Left ventricle myocardium inferior (tissue), 1 donor: ENCODE results near the gene TMX2. TPM values are rescaled to one million over a fixed set of nuclear protein-coding genes. Genes with fewer than 3 reads are reported as not detected.

Experiments
- DNase-seq: peaks from one replicate; pipeline ENCODE4 v3.0.0-alpha.2; 2020
- H3K27ac ChIP-seq: fragments of 200-600 bp; replicated peaks from 2 replicates; pipeline ENCODE4 v1.8.0; 2021
- H3K27me3 ChIP-seq: fragments of 200-600 bp; 2 replicates; pipeline ENCODE4 v1.8.0; 2021; ENCODE audit warnings: low read depth
- H3K36me3 ChIP-seq: fragments of 200-600 bp; 2 replicates; pipeline ENCODE4 v1.8.0; 2021
- H3K4me1 ChIP-seq: fragments of 200-600 bp; 2 replicates; pipeline ENCODE4 v1.8.0; 2021
- H3K4me3 ChIP-seq: fragments of 200-600 bp; 2 replicates; pipeline ENCODE4 v1.8.0; 2021; ENCODE audit warnings: mild to moderate bottlenecking, moderate library complexity
- H3K9me3 ChIP-seq: fragments of 200-600 bp; replicated peaks from 2 replicates; pipeline ENCODE4 v1.8.0; 2021
- CTCF ChIP-seq: fragments of 200-600 bp; IDR thresholded peaks from 2 replicates; pipeline ENCODE4 v1.8.0; 2021; ENCODE audit warnings: antibody characterized with exemption, mild to moderate bottlenecking, borderline replicate concordance
- intact Hi-C: fragments of 100-400 bp; cut with micrococcal nuclease; formaldehyde crosslinking; loops from one replicate; pipeline ENCODE4 v1.11.0; 2022
- long read RNA-seq: library from polyadenylated mRNA; unstranded; transcript quantifications from one replicate; pipeline ENCODE4 v2.0.0, GENCODE V29; 2021
- total RNA-seq: library from RNA; stranded (reverse); fragmentation: NEBNext Ultra II Directional; extraction: Animal tissue kit (Norgen Biotek cat#: 25700); gene quantifications from one replicate; pipeline ENCODE4 v1.2.1, GENCODE V29; 2021
- donor health status: DM: no; HTN: yes; CAD: no; lungs with severe emphysema.

TMX2 gene
- total RNA-seq: 64.3 TPM
- long read RNA-seq, transcript TMX2-201 (8 exons, 1,631 nt): major isoform, 66 of 83 reads
- long read RNA-seq, partial matches to known transcripts: 6 of 83 reads
- long read RNA-seq, other reads (novel, unspliced or antisense): 9 of 83 reads

GRCh38 chr11:57712256-57713150, at the start of gene TMX2:
TSS of gene TMX2 (plus strand) at chr11:57712593. CDS start at chr11:57712619, 26 bp downstream.
- no peaks in the 10 kb centered on the region for H3K9me3 ChIP-seq
- no peak for TF ChIP-seq CTCF
- peak within 1 kb of the TSS; percentile 87 for H3K4me3 ChIP-seq
- peaks cover 56% of the 10 kb centered on the region for H3K4me1 ChIP-seq
- no peaks in the 10 kb centered on the region for H3K27me3 ChIP-seq
- H3K27ac ChIP-seq: peak within 1 kb of the TSS; percentile 92
- peak; percentile 92 for DNase-seq
- intact Hi-C loops: no loop called here
- H3K36me3 ChIP-seq: no peaks in the 10 kb centered on the region

- Histone ChIP-seq H3K4me3 (no peak overlapping the region), H3K4me1 (peaks cover 24% of the 10 kb centered on the region), H3K36me3 (peaks cover 42% of the 10 kb centered on the region), H3K27ac (no peak overlapping the region), H3K27me3 (no peaks in the 10 kb centered on the region), H3K9me3 (no peaks in the 10 kb centered on the region)
- intact Hi-C loops: no loop called here
- TF ChIP-seq CTCF: no peak
- no peak for DNase-seq
Measured at GRCh38 chr11:57662893-57663292, 49.5 kb upstream of the TMX2 start.

- no peak overlapping the region for H3K4me3 ChIP-seq
- H3K27ac ChIP-seq: no peak overlapping the region
- H3K4me1 ChIP-seq: peaks cover 24% of the 10 kb centered on the region
- no peak for DNase-seq
- no peaks in the 10 kb centered on the region for H3K9me3 ChIP-seq
- peaks cover 42% of the 10 kb centered on the region for H3K36me3 ChIP-seq
- no peaks in the 10 kb centered on the region for H3K27me3 ChIP-seq
- intact Hi-C loops: no loop called here
- no peak for TF ChIP-seq CTCF
Measured at GRCh38 chr11:57663975-57664374, 48.4 kb upstream of the TMX2 start.

- no peak for TF ChIP-seq CTCF
- Histone ChIP-seq H3K27me3 (no peaks in the 10 kb centered on the region), H3K27ac (peak overlapping the region; percentile 99), H3K36me3 (peaks cover 15% of the 10 kb centered on the region), H3K9me3 (no peaks in the 10 kb centered on the region), H3K4me1 (peaks cover 50% of the 10 kb centered on the region), H3K4me3 (peak overlapping the region; percentile 96)
- DNase-seq: peak; percentile 96
- intact Hi-C loops: no loop called here
Measured at GRCh38 chr11:57667117-57667735, 45.2 kb upstream of the TMX2 start.

- Histone ChIP-seq H3K9me3 (no peaks in the 10 kb centered on the region), H3K27ac (peak within 1 kb of the TSS; percentile 99), H3K36me3 (peaks cover 15% of the 10 kb centered on the region), H3K4me3 (peak within 1 kb of the TSS; percentile 96), H3K27me3 (no peaks in the 10 kb centered on the region), H3K4me1 (peaks cover 56% of the 10 kb centered on the region)
- peak; percentile 99 for DNase-seq
- intact Hi-C loops: no loop called here
- peak; percentile 68 for TF ChIP-seq CTCF
Measured at GRCh38 chr11:57667736-57668433, 44.5 kb upstream of the TMX2 start, which contains the start of gene ZDHHC5. TSS of gene ZDHHC5 (plus strand) at chr11:57668114. CDS start at chr11:57673091, 4,977 bp downstream.
